Left ventricle myocardium superior (tissue), 1 donor: ENCODE measurements around the gene CAMKK2. TPM values are rescaled to one million over a fixed set of nuclear protein-coding genes. Genes with fewer than 3 reads are reported as not detected.
"Not testable (repeated sequence)": the region's sequence is repeated elsewhere in the genome, so short reads cannot be mapped to it uniquely, and the experiment has no call there.

Source experiments
- ATAC-seq: fragments of 200-7000 bp; cut with Tn5 transposase; one replicate; pipeline ENCODE4 v1.9.1; 2020; ENCODE audit warnings: mild to moderate bottlenecking, moderate library complexity
- DNase-seq: peaks from one replicate; pipeline ENCODE4 v3.0.0-alpha.2; 2020
- intact Hi-C: fragments of 100-400 bp; cut with micrococcal nuclease; formaldehyde crosslinking; loops from one replicate; pipeline ENCODE4 v1.11.0; 2022
- total RNA-seq: library from RNA; stranded (reverse); fragmentation: NEBNext Ultra II Directional; extraction: Animal tissue kit (Norgen Biotek cat#: 25700); gene quantifications from one replicate; pipeline ENCODE4 v1.2.1, GENCODE V29; 2021
- donor health status: DM: no; HTN: yes; CAD: no; lungs with severe emphysema.

Gene CAMKK2
- total RNA-seq, 1 donor from 2014 or later = 16.8 TPM

- ATAC-seq (no peak), DNase-seq (no peak)
- intact Hi-C loops = no loop called here
Observed at GRCh38 chr12:121283388-121283787, 13.1 kb downstream of the CAMKK2 start.

- intact Hi-C loops, DNase-seq, ATAC-seq: not testable (repeated sequence)
Observed at GRCh38 chr12:121282910-121283309, 13.6 kb downstream of the CAMKK2 start.

GRCh38 chr12:121282072-121282742 is 14.3 kb downstream of the CAMKK2 start:
- intact Hi-C loops = no loop called here
- ATAC-seq = no peak
- peak; percentile 40 for DNase-seq

- intact Hi-C loops, ATAC-seq, DNase-seq: not testable (repeated sequence)
Observed at GRCh38 chr12:121281116-121281515, 15.4 kb downstream of the CAMKK2 start.

GRCh38 chr12:121280531-121280930 is 16.0 kb downstream of the CAMKK2 start:
- DNase-seq, intact Hi-C loops, ATAC-seq: not testable (repeated sequence)

GRCh38 chr12:121279507-121279915 is 17.0 kb downstream of the CAMKK2 start:
- peak; percentile 74 for DNase-seq
- ATAC-seq = peak; percentile 74
- intact Hi-C loops = no loop called here

GRCh38 chr12:121279071-121279375 is 17.5 kb downstream of the CAMKK2 start:
- ATAC-seq = peak; percentile 48
- DNase-seq = peak; percentile 66
- intact Hi-C loops = no loop called here

- DNase-seq = no peak
- intact Hi-C loops = no loop called here
- peak; percentile 22 for ATAC-seq
Observed at GRCh38 chr12:121278169-121279070, 18.1 kb downstream of the CAMKK2 start.

GRCh38 chr12:121277374-121277759 is 19.1 kb downstream of the CAMKK2 start:
- intact Hi-C loops = no loop called here
- ATAC-seq = no peak
- DNase-seq = no peak

- intact Hi-C loops = no loop called here
- ATAC-seq (no peak), DNase-seq (no peak)
Observed at GRCh38 chr12:121274036-121274763, 22.3 kb downstream of the CAMKK2 start.

- no peak for DNase-seq
- intact Hi-C loops = no loop called here
- ATAC-seq = no peak
Observed at GRCh38 chr12:121273364-121273896, 23.1 kb downstream of the CAMKK2 start.

- ATAC-seq = no peak
- DNase-seq = no peak
- intact Hi-C loops = no loop called here
Observed at GRCh38 chr12:121267822-121268221, 28.7 kb downstream of the CAMKK2 start.

GRCh38 chr12:121264951-121265515 is 31.5 kb downstream of the CAMKK2 start:
- intact Hi-C loops = no loop called here
- DNase-seq (no peak), ATAC-seq (no peak)

GRCh38 chr12:121264135-121264534 is 32.4 kb downstream of the CAMKK2 start:
- intact Hi-C loops = no loop called here
- DNase-seq (no peak), ATAC-seq (no peak)

GRCh38 chr12:121263206-121263935 is 33.1 kb downstream of the CAMKK2 start:
- ATAC-seq (no peak), DNase-seq (no peak)
- intact Hi-C loops = no loop called here

GRCh38 chr12:121261398-121261797 is 35.1 kb downstream of the CAMKK2 start:
- ATAC-seq (no peak), DNase-seq (no peak)
- intact Hi-C loops = no loop called here

GRCh38 chr12:121260091-121260490 is 36.4 kb downstream of the CAMKK2 start:
- no peak for ATAC-seq
- intact Hi-C loops = no loop called here
- no peak for DNase-seq

GRCh38 chr12:121259074-121259473 is 37.4 kb downstream of the CAMKK2 start:
- intact Hi-C loops = no loop called here
- DNase-seq (no peak), ATAC-seq (no peak)
